ENCODE results near the gene MCHR2.

The MCHR2 gene, protein sequence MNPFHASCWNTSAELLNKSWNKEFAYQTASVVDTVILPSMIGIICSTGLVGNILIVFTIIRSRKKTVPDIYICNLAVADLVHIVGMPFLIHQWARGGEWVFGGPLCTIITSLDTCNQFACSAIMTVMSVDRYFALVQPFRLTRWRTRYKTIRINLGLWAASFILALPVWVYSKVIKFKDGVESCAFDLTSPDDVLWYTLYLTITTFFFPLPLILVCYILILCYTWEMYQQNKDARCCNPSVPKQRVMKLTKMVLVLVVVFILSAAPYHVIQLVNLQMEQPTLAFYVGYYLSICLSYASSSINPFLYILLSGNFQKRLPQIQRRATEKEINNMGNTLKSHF

DNA sequence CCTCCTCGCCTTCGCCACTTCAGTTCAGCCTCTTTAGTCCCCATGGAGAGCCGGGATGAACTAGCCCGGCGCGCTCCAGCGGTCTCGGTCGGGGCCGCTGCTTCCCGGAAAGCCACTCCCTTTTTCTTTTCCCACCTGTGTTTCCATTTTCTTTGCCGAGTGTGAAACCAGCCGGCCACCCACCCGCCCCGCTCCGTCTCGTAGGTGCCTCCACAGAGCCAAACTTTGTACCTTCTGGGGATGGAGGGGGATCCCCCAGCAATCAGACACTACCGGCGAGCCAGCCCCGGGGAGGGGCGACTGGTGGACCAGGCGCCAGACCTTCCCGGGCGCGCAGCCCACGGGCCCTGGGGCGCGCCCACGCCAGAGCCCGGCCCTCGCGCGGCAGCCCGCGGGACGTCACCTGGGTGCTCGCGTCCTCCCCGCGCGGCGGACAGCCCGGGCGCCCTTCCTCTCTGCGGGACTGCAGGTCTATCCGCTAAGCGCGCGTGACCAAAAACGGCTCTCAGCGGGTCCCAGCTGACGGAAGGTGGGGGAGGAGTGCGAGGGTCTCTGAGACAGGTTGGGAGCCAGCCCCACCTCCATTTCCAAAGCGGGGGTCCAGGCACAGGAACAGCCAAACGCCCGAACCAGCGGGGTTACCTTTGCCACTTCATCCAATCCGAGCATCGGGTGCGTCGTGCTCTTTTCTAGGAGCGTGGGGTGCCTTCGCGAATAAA lies at the start of gene MCHR2:
MCHR2 (minus strand) TSS at position 691 of the 719 bp plus-strand sequence. CDS start 38,076 bp downstream, outside the sequence.
- TF ChIP-seq, protein P1, sequence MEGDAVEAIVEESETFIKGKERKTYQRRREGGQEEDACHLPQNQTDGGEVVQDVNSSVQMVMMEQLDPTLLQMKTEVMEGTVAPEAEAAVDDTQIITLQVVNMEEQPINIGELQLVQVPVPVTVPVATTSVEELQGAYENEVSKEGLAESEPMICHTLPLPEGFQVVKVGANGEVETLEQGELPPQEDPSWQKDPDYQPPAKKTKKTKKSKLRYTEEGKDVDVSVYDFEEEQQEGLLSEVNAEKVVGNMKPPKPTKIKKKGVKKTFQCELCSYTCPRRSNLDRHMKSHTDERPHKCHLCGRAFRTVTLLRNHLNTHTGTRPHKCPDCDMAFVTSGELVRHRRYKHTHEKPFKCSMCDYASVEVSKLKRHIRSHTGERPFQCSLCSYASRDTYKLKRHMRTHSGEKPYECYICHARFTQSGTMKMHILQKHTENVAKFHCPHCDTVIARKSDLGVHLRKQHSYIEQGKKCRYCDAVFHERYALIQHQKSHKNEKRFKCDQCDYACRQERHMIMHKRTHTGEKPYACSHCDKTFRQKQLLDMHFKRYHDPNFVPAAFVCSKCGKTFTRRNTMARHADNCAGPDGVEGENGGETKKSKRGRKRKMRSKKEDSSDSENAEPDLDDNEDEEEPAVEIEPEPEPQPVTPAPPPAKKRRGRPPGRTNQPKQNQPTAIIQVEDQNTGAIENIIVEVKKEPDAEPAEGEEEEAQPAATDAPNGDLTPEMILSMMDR (IDR thresholded peaks at IDR 0.05), result no peak

DNA sequence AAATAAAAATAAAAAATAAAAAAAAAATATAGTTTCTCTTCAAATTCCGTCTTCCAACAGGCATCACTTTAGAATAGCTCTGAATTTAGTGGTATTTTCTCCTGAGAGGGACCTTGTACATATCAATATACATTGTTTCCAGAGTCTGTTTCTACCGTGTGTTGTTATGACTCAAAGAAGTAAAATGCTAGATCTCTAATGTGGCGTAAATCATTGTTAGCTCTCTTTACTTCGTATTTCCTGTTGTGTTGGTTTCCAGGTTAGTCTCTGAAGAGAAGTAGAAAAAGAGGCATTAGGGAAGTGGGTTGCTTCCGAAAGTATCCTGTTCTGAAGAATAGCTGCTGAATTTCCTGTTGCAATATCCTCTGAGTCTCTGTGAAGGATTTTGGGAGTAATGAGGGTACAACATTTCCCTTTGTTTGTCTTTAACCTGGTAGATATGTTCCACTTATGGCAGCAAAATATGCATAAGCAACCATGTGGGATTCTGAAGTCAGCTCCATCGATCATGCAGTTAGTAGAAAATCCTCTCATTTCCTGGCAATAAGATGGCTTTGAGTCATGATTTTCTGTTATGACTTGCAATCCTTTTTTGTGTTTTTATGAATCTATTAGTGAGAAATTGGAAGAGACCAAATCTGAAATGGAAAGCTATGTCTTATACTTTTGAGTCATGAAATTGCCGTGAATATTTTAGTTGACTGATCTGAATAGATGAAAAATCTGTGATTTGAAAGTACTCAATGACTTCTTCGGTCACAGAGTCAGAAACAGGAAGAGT lies 42.0 kb upstream of the MCHR2 start:
- TF ChIP-seq, protein P1 (IDR thresholded peaks at IDR 0.05), result no peak

DNA sequence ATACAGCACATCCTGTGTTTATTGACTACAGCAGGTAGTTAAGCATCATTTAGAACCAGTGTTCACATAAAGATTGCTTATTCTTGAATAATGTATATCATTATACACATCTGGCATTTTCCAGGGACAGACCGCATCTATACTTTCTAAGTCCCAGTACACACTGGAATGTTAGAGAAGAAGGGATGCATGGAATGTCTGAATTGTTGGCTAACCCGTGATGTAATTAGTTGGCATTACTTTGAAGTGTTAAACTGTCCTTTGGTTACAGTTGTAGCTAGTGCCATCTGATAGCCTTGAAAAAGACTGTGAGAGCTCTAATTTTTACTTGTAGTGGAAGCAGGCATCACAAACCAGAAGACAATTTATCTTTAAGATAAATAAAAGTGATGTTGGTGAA lies 29.8 kb upstream of the MCHR2 start:
- TF ChIP-seq, protein P1 (IDR thresholded peaks at IDR 0.05), result no peak

DNA sequence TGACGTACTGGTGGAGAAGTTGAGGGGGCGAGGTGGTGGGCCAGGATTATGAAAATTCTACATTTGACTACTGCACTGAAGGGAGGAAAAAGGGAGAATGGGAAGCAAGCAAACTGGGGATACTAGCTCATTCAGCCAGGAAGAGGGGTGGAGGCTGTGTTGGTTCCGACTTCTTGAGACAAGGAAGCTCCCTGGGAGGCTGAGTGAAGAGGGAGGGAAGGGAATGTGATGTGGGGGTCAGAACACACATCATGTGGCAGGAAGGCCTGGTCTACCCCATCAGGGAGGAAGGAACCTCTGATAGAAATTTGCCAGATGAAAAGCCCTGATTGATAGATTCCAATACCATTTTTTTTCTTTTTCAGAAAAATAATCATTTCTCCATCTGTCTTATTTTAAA lies 28.8 kb upstream of the MCHR2 start:
- TF ChIP-seq, protein P1 (IDR thresholded peaks at IDR 0.05), result no peak

DNA sequence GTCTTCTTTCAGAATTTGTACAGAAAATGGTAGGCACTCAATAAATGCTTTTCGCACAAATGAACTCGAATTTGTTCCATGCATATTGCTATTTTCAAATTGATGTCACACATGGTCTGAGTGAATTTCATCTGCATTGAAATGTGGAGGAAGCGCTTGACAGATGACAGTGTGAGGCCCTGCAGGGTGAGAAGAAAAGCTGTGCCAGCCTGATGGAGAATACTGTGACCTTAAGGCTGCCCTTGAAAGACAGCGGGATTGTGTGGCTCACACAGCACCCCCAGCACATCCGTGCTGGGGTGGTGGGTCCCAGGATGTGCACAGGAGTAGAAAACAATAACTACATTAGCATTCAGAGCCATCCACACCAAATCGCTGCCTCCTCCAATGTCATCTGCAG lies 14.8 kb upstream of the MCHR2 start:
- TF ChIP-seq, protein P1 (IDR thresholded peaks at IDR 0.05), result no peak

DNA sequence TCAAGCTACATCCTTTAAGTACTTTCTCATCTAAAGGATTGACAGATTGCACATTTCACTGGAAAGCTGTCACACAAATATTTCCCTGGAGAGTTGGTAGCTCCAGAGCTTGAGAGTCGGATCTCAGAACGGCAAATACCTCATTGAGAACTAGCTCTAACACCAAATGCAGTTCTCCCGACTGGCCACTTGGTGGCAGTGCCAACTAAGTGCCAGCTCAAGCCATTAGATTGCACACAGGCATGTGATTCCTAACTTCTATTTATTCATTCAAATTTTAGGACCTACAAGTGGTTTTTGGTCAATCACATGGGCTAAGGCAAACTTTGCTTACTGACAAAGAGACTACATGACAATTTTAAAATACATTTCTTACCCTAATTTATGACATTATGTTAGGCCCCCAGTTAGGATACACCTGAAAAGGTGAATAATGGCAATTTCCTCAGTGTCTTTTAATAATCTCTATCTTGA lies 7.9 kb upstream of the MCHR2 start:
- TF ChIP-seq, protein P1 (IDR thresholded peaks at IDR 0.05), result peak; percentile 95

DNA sequence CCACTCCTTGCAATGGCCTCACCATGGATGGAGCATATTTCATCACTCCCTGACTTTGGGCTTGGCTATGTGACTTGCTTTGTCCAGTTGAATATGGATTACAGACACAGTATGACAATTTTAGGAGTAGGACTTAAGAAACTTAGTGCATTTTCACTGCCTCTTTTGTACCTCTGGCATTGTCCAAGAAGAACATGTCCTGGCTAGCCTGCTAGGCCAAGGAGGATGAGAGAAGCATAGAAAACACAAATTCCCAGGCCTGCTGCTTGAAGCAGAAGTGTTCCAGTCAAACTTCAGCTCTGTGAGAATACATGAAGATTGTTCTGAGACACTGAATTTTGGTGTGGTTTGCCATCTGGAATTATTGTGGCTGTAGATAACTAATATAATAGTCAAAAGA lies 3.1 kb upstream of the MCHR2 start:
- TF ChIP-seq, protein P1 (IDR thresholded peaks at IDR 0.05), result no peak

Measured in LNCAP (cell line).